GM12878 (cell line): ENCODE results near the gene LMBR1. TPM values are rescaled to one million over a fixed set of nuclear protein-coding genes. Genes with fewer than 3 reads are reported as not detected.

Experiments used
- ATAC-seq: fragments of 200-7000 bp; cut with Tn5 transposase; 3 replicates; pipeline ENCODE4 v1.9.1; 2020; ENCODE audit warnings: mild to moderate bottlenecking, moderate library complexity
- BruUV-seq: library from RNA; stranded (reverse); fragments of 400-500 nt; replicated peaks from 2 replicates; lab custom pipeline; 2021; lab: Mats Ljungman, UMichigan
- CTCF ChIA-PET: fragments of 300-600 bp; sonication (Branson Sonifier 250); formaldehyde crosslinking; extraction: SDS; loops from one replicate; lab custom pipeline; 2021; ENCODE audit warnings: inconsistent platforms; lab: Yijun Ruan, JAX
- POLR2A ChIA-PET: fragments of 350-600 bp; formaldehyde crosslinking; extraction: SDS; loops from one replicate; lab custom pipeline; 2021; ENCODE audit warnings: inconsistent platforms; lab: Charles Lee
- RAD21 ChIA-PET: fragments of 300-600 bp; sonication (Branson Sonifier 250); formaldehyde crosslinking; loops from one replicate; lab custom pipeline; 2023; ENCODE audit warnings: antibody characterized with exemption; ENCODE audit not compliant: unreplicated experiment; lab: Charles Lee
- SMC1A ChIA-PET: fragments of 300-600 bp; sonication (Branson Sonifier 250); formaldehyde crosslinking; loops from one replicate; lab custom pipeline; 2023; ENCODE audit not compliant: unreplicated experiment, uncharacterized antibody; lab: Charles Lee
- DNase-seq: peaks from one replicate; pipeline ENCODE4 v3.0.0-alpha.2; 2011; ENCODE audit warnings: low read depth, low spot score
- FAIRE-seq: peaks from 3 replicates; lab custom pipeline; 2011; peaks lifted over from hg19 to GRCh38; lab: Jason Lieb, UNC
- H2AFZ ChIP-seq: 2 replicates; pipeline ENCODE4 v1.6.0; 2011; ENCODE audit warnings: low read depth, low read length, control low read depth; ENCODE audit not compliant: control insufficient read depth
- H3K27ac ChIP-seq: 2 replicates; pipeline ENCODE4 v1.5.1; 2011; ENCODE audit warnings: control low read depth; ENCODE audit not compliant: control insufficient read depth, insufficient read depth
- H3K27me3 ChIP-seq, 2 experiments: replicated peaks in 1 of 2; 2 replicates each; pipeline versions ENCODE4 v1.6.0 to v1.6.1; 2011; ENCODE audit warnings: low read length in 1 of 2; ENCODE audit not compliant: control insufficient read depth in 2 of 2, insufficient read depth in 2 of 2
- H3K36me3 ChIP-seq, 2 experiments: 2 replicates each; pipeline ENCODE4 v1.5.1; 2011; ENCODE audit warnings: low read length in 1 of 2; ENCODE audit not compliant: control insufficient read depth in 2 of 2, insufficient read depth in 2 of 2
- H3K4me1 ChIP-seq: 2 replicates; pipeline ENCODE4 v1.6.1; 2011; ENCODE audit warnings: mild to moderate bottlenecking, low read length, moderate library complexity, mixed read lengths; ENCODE audit not compliant: control insufficient read depth, insufficient read depth
- H3K4me2 ChIP-seq: 2 replicates; pipeline ENCODE4 v1.6.0; 2011; ENCODE audit warnings: control low read depth; ENCODE audit not compliant: control insufficient read depth, insufficient read depth
- H3K4me3 ChIP-seq: fragments of 200-600 bp; sonication (generic); 2 replicates; pipeline ENCODE4 v1.5.1; 2016
- H3K79me2 ChIP-seq: 2 replicates; pipeline ENCODE4 v1.6.0; 2011; ENCODE audit warnings: low read length; ENCODE audit not compliant: control insufficient read depth, insufficient read depth
- H3K9ac ChIP-seq: 2 replicates; pipeline ENCODE4 v1.8.0; 2011; ENCODE audit warnings: low read length, control low read depth, mixed read lengths; ENCODE audit not compliant: control insufficient read depth, insufficient read depth
- H3K9me3 ChIP-seq: replicated peaks from 3 replicates; pipeline ENCODE4 v1.5.1; 2011; ENCODE audit warnings: mild to moderate bottlenecking, low read length; ENCODE audit not compliant: control insufficient read depth, insufficient read depth
- H4K20me1 ChIP-seq: 2 replicates; pipeline ENCODE4 v1.6.0; 2011; ENCODE audit not compliant: control insufficient read depth, insufficient read depth
- ASH2L ChIP-seq: fragments of 300-600, 200-600 bp; sonication (generic); IDR thresholded peaks from 2 replicates; pipeline ENCODE4 v1.6.1; 2017; ENCODE audit warnings: low read depth, mild to moderate bottlenecking, borderline replicate concordance
- BRCA1 ChIP-seq: IDR thresholded peaks from 2 replicates; pipeline ENCODE4 v1.6.1; 2011; ENCODE audit warnings: low read depth, low read length, improper control_type of control experiment
- CHD4 ChIP-seq: fragments of 200-600 bp; sonication (generic); IDR thresholded peaks from 2 replicates; pipeline ENCODE4 v1.6.1; 2016; ENCODE audit warnings: mild to moderate bottlenecking
- ELK1 ChIP-seq: IDR thresholded peaks from 2 replicates; pipeline ENCODE4 v1.6.1; 2012; ENCODE audit warnings: low read depth, low read length, improper control_type of control experiment
- HDAC6 ChIP-seq: fragments of 200-600 bp; sonication (generic); IDR thresholded peaks from one replicate; pipeline ENCODE4 v1.8.0; 2017; ENCODE audit warnings: antibody characterized with exemption; ENCODE audit not compliant: unreplicated experiment
- IRF3 ChIP-seq: fragments of 450-650 bp; IDR thresholded peaks from 2 replicates; pipeline ENCODE4 v1.6.1; 2014; ENCODE audit warnings: mild to moderate bottlenecking
- IRF5 ChIP-seq: fragments of 450-650 bp; IDR thresholded peaks from 2 replicates; pipeline ENCODE4 v1.6.1; 2017; ENCODE audit warnings: borderline replicate concordance
- KLF5 ChIP-seq: fragments of 450-650 bp; IDR thresholded peaks from 2 replicates; pipeline ENCODE4 v1.6.1; 2014; ENCODE audit warnings: mild to moderate bottlenecking; ENCODE audit not compliant: partially characterized antibody
- PAX8 ChIP-seq: fragments of 450-650 bp; IDR thresholded peaks from 2 replicates; pipeline ENCODE4 v1.6.1; 2017; ENCODE audit warnings: mild to moderate bottlenecking, moderate library complexity
- RUNX3 ChIP-seq: IDR thresholded peaks from 2 replicates; pipeline ENCODE4 v1.6.1; 2012; ENCODE audit warnings: low read length, inconsistent platforms
- TCF3 ChIP-seq: IDR thresholded peaks from 2 replicates; pipeline ENCODE4 v1.6.1; 2012; ENCODE audit warnings: low read depth, mild to moderate bottlenecking, low read length, borderline replicate concordance; ENCODE audit not compliant: insufficient read depth
- ZBTB4 ChIP-seq: fragments of 450-650 bp; formaldehyde crosslinking; IDR thresholded peaks from 2 replicates; pipeline ENCODE4 v1.4.0; 2022; ENCODE audit warnings: mild to moderate bottlenecking, moderate library complexity
- ZNF24 ChIP-seq: fragments of 450-650 bp; IDR thresholded peaks from 2 replicates; pipeline ENCODE4 v1.6.1; 2017; ENCODE audit warnings: antibody characterized with exemption, mild to moderate bottlenecking
- WGBS: methylation state at CpG from one replicate; pipeline ENCODE4 v1.1.6; 2016; ENCODE audit warnings: low lambda C conversion rate; ENCODE audit not compliant: insufficient replicate concordance, insufficient coverage; ENCODE audit errors: missing lambda C conversion rate; 5-methylcytosine and 5-hydroxymethylcytosine counted together
- in situ Hi-C: fragments of 300-500 bp; cut with MboI; formaldehyde crosslinking; loops from 9 replicates; pipeline ENCODE4 v1.14.3; 2018; ENCODE audit warnings: mixed read lengths
- intact Hi-C: fragments of 100-400 bp; cut with micrococcal nuclease; formaldehyde crosslinking; loops from one replicate; pipeline ENCODE4 v1.14.2; 2022; ENCODE audit not compliant: unreplicated experiment
- polyA plus RNA-seq, 11 experiments: library from polyadenylated mRNA; depleted of rRNA in 4 of 11; unstranded in 6 of 11; stranded (reverse) in 5 of 11; fragments of >200 nt; fragmentation: Nextera tagmentation in 4 of 11; fragmentation: Illumina TruSeq in 1 of 11; extraction: Ambion mirVana in 4 of 11; extraction: Trizol in 1 of 11; gene quantifications; 1 replicate in 1 of 11; 2 replicates in 10 of 11; pipeline versions ENCODE4 v1.2.1 to v1.2.3, GENCODE V29; 2011 to 2016; ENCODE audit warnings: inconsistent platforms in 2 of 11, missing spikeins in 2 of 11, low read depth in 1 of 11
- total RNA-seq, 4 experiments: library from RNA; depleted of rRNA in 3 of 4; stranded (reverse); fragments of >200 nt in 3 of 4; fragmentation: Illumina TruSeq in 1 of 4; extraction: Trizol in 1 of 4; gene quantifications; 2 replicates each; pipeline versions ENCODE4 v1.2.1 to v1.2.3, GENCODE V29; 2013 to 2021
- TF ChIP-seq, protein P1 (sequence below): fragments of 450-650 bp; formaldehyde crosslinking; IDR thresholded peaks from 2 replicates; pipeline ENCODE4 v1.4.0; 2020; ENCODE audit warnings: mild to moderate bottlenecking, moderate library complexity

Gene LMBR1
- total and polyA plus RNA-seq, 10 of the 15 experiments (the other 5 are each of a cell fraction or from before 2014, with no cell fraction given) = 4.0 to 63.5 (median 28.8) TPM

DNA sequence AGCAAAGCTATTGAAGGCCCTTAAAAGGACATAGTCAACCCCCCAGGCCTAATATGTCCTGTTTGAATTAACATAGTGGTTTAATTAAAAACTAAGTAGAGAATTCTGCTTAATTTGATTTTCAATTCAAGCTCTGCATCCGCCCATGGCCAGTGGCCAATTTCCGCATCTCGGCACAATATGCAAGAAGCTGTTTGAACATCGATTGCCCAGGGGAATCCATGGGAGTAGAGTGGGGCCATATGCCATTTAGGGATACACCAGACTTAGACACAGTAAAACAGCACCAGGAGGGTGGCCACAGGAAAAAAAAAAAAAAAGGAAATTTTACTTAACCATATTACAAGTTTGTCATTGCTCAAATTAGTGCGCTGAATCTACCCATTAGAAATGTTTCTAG, 100.4 kb downstream of the LMBR1 start:
- no peak overlapping the region for H2AFZ ChIP-seq
- TF ChIP-seq HDAC6 = no peak
- no peak for TF ChIP-seq RUNX3
- TF ChIP-seq KLF5 = no peak
- no peak for TF ChIP-seq IRF3
- TF ChIP-seq CHD4 = no peak
- TF ChIP-seq ZBTB4 = no peak
- TF ChIP-seq ZNF24 = no peak
- TF ChIP-seq, protein P1, sequence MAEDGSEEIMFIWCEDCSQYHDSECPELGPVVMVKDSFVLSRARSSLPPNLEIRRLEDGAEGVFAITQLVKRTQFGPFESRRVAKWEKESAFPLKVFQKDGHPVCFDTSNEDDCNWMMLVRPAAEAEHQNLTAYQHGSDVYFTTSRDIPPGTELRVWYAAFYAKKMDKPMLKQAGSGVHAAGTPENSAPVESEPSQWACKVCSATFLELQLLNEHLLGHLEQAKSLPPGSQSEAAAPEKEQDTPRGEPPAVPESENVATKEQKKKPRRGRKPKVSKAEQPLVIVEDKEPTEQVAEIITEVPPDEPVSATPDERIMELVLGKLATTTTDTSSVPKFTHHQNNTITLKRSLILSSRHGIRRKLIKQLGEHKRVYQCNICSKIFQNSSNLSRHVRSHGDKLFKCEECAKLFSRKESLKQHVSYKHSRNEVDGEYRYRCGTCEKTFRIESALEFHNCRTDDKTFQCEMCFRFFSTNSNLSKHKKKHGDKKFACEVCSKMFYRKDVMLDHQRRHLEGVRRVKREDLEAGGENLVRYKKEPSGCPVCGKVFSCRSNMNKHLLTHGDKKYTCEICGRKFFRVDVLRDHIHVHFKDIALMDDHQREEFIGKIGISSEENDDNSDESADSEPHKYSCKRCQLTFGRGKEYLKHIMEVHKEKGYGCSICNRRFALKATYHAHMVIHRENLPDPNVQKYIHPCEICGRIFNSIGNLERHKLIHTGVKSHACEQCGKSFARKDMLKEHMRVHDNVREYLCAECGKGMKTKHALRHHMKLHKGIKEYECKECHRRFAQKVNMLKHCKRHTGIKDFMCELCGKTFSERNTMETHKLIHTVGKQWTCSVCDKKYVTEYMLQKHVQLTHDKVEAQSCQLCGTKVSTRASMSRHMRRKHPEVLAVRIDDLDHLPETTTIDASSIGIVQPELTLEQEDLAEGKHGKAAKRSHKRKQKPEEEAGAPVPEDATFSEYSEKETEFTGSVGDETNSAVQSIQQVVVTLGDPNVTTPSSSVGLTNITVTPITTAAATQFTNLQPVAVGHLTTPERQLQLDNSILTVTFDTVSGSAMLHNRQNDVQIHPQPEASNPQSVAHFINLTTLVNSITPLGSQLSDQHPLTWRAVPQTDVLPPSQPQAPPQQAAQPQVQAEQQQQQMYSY (CRISPR knock-in tag) = no peak
- TF ChIP-seq ELK1 = no peak
- TF ChIP-seq ASH2L = no peak
- TF ChIP-seq IRF5 = no peak
- no peak for TF ChIP-seq PAX8
- no peak for TF ChIP-seq TCF3
- no peak for TF ChIP-seq BRCA1

More for the DNA sequence above, 100.4 kb downstream of the LMBR1 start:
- RAD21 ChIA-PET = no interaction called here
- no peak overlapping the region for H3K9ac ChIP-seq
- no peak overlapping the region for H3K4me3 ChIP-seq
- no peaks in the 10 kb centered on the region; a peak in 2 of 4 replicates for H3K36me3 ChIP-seq
- POLR2A ChIA-PET = interaction anchor here (0.6 to 1.1 kb wide), 2 partner anchors 94 to 152 kb away, joined by 3 read pairs; no protein-coding TSS in a partner anchor
- no peak overlapping the region for H3K27ac ChIP-seq
- H3K4me2 ChIP-seq = no peak overlapping the region
- H3K9me3 ChIP-seq = no peaks in the 10 kb centered on the region
- CTCF ChIA-PET = interaction anchor here (0.6 to 1.8 kb wide), 4 partner anchors 10 to 216 kb away, joined by 3 to 4 read pairs (median 4); no protein-coding TSS in a partner anchor
- SMC1A ChIA-PET = interaction anchor here (0.9 to 2.0 kb wide), 5 partner anchors 10 to 24 kb away, joined by 3 to 6 read pairs (median 4); no protein-coding TSS in a partner anchor
- WGBS = 96% methylated on average over 5 of the region's 5 CpGs
- ATAC-seq (no peak), DNase-seq (no peak), FAIRE-seq (no peak)
- H3K27me3 ChIP-seq = no peaks in the 10 kb centered on the region
- no peaks in the 10 kb centered on the region for H4K20me1 ChIP-seq
- in situ Hi-C loops (no loop called here), intact Hi-C loops (no loop called here)
- no TSS peak for BruUV-seq
- H3K79me2 ChIP-seq = no peaks in the 10 kb centered on the region
- no peaks in the 10 kb centered on the region for H3K4me1 ChIP-seq
